ENCODE results near the gene DGCR2.

The DGCR2 gene

GRCh38 chr22:19126309-19127273 lies 4.4 kb upstream of the DGCR2 start:
- no peak for DNase-seq

- DNase-seq = no peak
Measured at GRCh38 chr22:19125474-19126308, 3.5 kb upstream of the DGCR2 start.

GRCh38 chr22:19125011-19125410 lies 2.8 kb upstream of the DGCR2 start:
- no peak for DNase-seq

GRCh38 chr22:19124377-19124776 lies 2.2 kb upstream of the DGCR2 start:
- DNase-seq = no peak

GRCh38 chr22:19123936-19124335 lies 1.7 kb upstream of the DGCR2 start:
- no peak for DNase-seq

- DNase-seq = no peak
Measured at GRCh38 chr22:19122752-19123492, 710 bp upstream of the DGCR2 start.

- DNase-seq = peak in 4 of 6 experiments; percentile 32 to 51 (median 42)
Measured at GRCh38 chr22:19121631-19122142, 525 bp downstream of the DGCR2 start.

GRCh38 chr22:19120829-19121630 lies 1.2 kb downstream of the DGCR2 start:
- no peak for DNase-seq

- DNase-seq = peak in 1 of 6 experiments; percentile 6
Measured at GRCh38 chr22:19119949-19120348, 2.3 kb downstream of the DGCR2 start.

- DNase-seq = no peak
Measured at GRCh38 chr22:19118329-19118880, 3.8 kb downstream of the DGCR2 start.

GRCh38 chr22:19117111-19117512 lies 5.1 kb downstream of the DGCR2 start:
- DNase-seq = no peak

GRCh38 chr22:19115628-19116027 lies 6.6 kb downstream of the DGCR2 start:
- no peak for DNase-seq

- DNase-seq = no peak
Measured at GRCh38 chr22:19114984-19115552, 7.1 kb downstream of the DGCR2 start.

GRCh38 chr22:19113429-19113828 lies 8.8 kb downstream of the DGCR2 start:
- no peak for DNase-seq

- DNase-seq = no peak
Measured at GRCh38 chr22:19111584-19111983, 10.6 kb downstream of the DGCR2 start.

- DNase-seq = no peak
Measured at GRCh38 chr22:19111140-19111539, 11.1 kb downstream of the DGCR2 start.

- no peak for DNase-seq
Measured at GRCh38 chr22:19110646-19111045, 11.6 kb downstream of the DGCR2 start.

- DNase-seq = no peak
Measured at GRCh38 chr22:19110064-19110458, 12.2 kb downstream of the DGCR2 start.

- peak in 5 of 6 experiments; percentile 57 to 86 (median 80) for DNase-seq
Measured at GRCh38 chr22:19109198-19110063, 12.8 kb downstream of the DGCR2 start.

GRCh38 chr22:19108807-19109197 lies 13.4 kb downstream of the DGCR2 start:
- no peak for DNase-seq
